Right kidney (tissue), 9 donors: ENCODE results near the gene CCDC198.

Experiments
- DNase-seq: peaks from one replicate; pipeline ENCODE4 v3.0.0-alpha.2; 2016
- long read RNA-seq, 8 donors: transcript quantifications; one replicate each; lab custom pipeline, GENCODE V29; 2026

CCDC198 gene
- long read RNA-seq, donor 1, transcript CCDC198-208 (6 exons, 1,187 nt), result major isoform, 6 of 92 reads
- long read RNA-seq, donor 1, transcript CCDC198-209 (3 exons, 367 nt), result major isoform, 6 of 92 reads
- long read RNA-seq, donor 1, partial matches to known transcripts, result 74 of 92 reads
- long read RNA-seq, donor 1, other reads (novel, unspliced or antisense), result 0 of 92 reads
- long read RNA-seq, donor 2, partial matches to known transcripts, result 0 of 7 reads
- long read RNA-seq, donor 2, other reads (novel, unspliced or antisense), result 0 of 7 reads
- long read RNA-seq, donor 3, partial matches to known transcripts, result 27 of 27 reads
- long read RNA-seq, donor 3, other reads (novel, unspliced or antisense), result 0 of 27 reads
- long read RNA-seq, donor 4, transcript CCDC198-208 (6 exons, 1,187 nt), result major isoform, 7 of 88 reads
- long read RNA-seq, donor 4, transcript CCDC198-206 (4 exons, 501 nt), result minor isoform, 6 of 88 reads
- long read RNA-seq, donor 4, transcript CCDC198-209 (3 exons, 367 nt), result major isoform, 7 of 88 reads
- long read RNA-seq, donor 4, partial matches to known transcripts, result 65 of 88 reads
- long read RNA-seq, donor 4, other reads (novel, unspliced or antisense), result 0 of 88 reads
- long read RNA-seq, donor 5, transcript CCDC198-201 (6 exons, 3,082 nt), result major isoform, 5 of 35 reads
- long read RNA-seq, donor 5, transcript CCDC198-210 (6 exons, 1,030 nt), result major isoform, 5 of 35 reads
- long read RNA-seq, donor 5, partial matches to known transcripts, result 23 of 35 reads
- long read RNA-seq, donor 5, other reads (novel, unspliced or antisense), result 0 of 35 reads
- long read RNA-seq, donor 6, transcript CCDC198-201 (6 exons, 3,082 nt), result major isoform, 5 of 14 reads
- long read RNA-seq, donor 6, partial matches to known transcripts, result 5 of 14 reads
- long read RNA-seq, donor 6, other reads (novel, unspliced or antisense), result 0 of 14 reads
- long read RNA-seq, donor 7, result 0 reads
- long read RNA-seq, donor 8, transcript CCDC198-209 (3 exons, 367 nt), result major isoform, 5 of 70 reads
- long read RNA-seq, donor 8, partial matches to known transcripts, result 52 of 70 reads
- long read RNA-seq, donor 8, other reads (novel, unspliced or antisense), result 0 of 70 reads

GRCh38 chr14:57493467-57494181 is at the start of gene CCDC198:
Gene CCDC198 (minus strand): TSS chr14:57493857. CDS start chr14:57493715, 142 bp downstream.
- no peak for DNase-seq

GRCh38 chr14:57533214-57533613 is 39.6 kb upstream of the CCDC198 start:
- DNase-seq, result no peak

- DNase-seq, result no peak
These were observed 36.9 kb upstream of the CCDC198 start for GRCh38 chr14:57530571-57530970.

GRCh38 chr14:57526942-57527341 is 33.3 kb upstream of the CCDC198 start:
- DNase-seq, result no peak

GRCh38 chr14:57519043-57519442 is 25.4 kb upstream of the CCDC198 start:
- no peak for DNase-seq

- no peak for DNase-seq
These were observed 18.6 kb upstream of the CCDC198 start for GRCh38 chr14:57512220-57512619.

GRCh38 chr14:57508756-57509155 is 15.1 kb upstream of the CCDC198 start:
- no peak for DNase-seq

- DNase-seq, result no peak
These were observed 9.1 kb upstream of the CCDC198 start for GRCh38 chr14:57502586-57503254.

GRCh38 chr14:57501039-57501557 is 7.4 kb upstream of the CCDC198 start:
- DNase-seq, result no peak

GRCh38 chr14:57498659-57499058 is 5.0 kb upstream of the CCDC198 start:
- no peak for DNase-seq

GRCh38 chr14:57498035-57498434 is 4.4 kb upstream of the CCDC198 start:
- DNase-seq, result no peak

- no peak for DNase-seq
These were observed 1.8 kb upstream of the CCDC198 start for GRCh38 chr14:57495416-57495815.

GRCh38 chr14:57492859-57493258 is 798 bp downstream of the CCDC198 start:
- no peak for DNase-seq

GRCh38 chr14:57491640-57492039 is 2.0 kb downstream of the CCDC198 start:
- DNase-seq, result no peak

GRCh38 chr14:57487771-57488170 is 5.9 kb downstream of the CCDC198 start:
- no peak for DNase-seq

GRCh38 chr14:57486767-57487379 is 6.8 kb downstream of the CCDC198 start:
- no peak for DNase-seq

- DNase-seq, result no peak
These were observed 8.0 kb downstream of the CCDC198 start for GRCh38 chr14:57485635-57486034.

GRCh38 chr14:57482120-57482519 is 11.5 kb downstream of the CCDC198 start:
- DNase-seq, result no peak

GRCh38 chr14:57480051-57480450 is 13.6 kb downstream of the CCDC198 start:
- no peak for DNase-seq

- DNase-seq, result no peak
These were observed 14.5 kb downstream of the CCDC198 start for GRCh38 chr14:57479197-57479596.

- DNase-seq, result no peak
These were observed 15.6 kb downstream of the CCDC198 start for GRCh38 chr14:57478050-57478449.
